NCI-H2081 treated with DMSO at 0.1 percent for 48 hours (cell line): ENCODE data around the gene ITGA4.
"Not testable (repeated sequence)": the region's sequence is repeated elsewhere in the genome, so short reads cannot be mapped to it uniquely, and the experiment has no call there.

Experiments used
- DNase-seq: peaks from one replicate; lab custom pipeline; 2025; lab: John Stamatoyannopoulos, UW

ITGA4 gene

DNA sequence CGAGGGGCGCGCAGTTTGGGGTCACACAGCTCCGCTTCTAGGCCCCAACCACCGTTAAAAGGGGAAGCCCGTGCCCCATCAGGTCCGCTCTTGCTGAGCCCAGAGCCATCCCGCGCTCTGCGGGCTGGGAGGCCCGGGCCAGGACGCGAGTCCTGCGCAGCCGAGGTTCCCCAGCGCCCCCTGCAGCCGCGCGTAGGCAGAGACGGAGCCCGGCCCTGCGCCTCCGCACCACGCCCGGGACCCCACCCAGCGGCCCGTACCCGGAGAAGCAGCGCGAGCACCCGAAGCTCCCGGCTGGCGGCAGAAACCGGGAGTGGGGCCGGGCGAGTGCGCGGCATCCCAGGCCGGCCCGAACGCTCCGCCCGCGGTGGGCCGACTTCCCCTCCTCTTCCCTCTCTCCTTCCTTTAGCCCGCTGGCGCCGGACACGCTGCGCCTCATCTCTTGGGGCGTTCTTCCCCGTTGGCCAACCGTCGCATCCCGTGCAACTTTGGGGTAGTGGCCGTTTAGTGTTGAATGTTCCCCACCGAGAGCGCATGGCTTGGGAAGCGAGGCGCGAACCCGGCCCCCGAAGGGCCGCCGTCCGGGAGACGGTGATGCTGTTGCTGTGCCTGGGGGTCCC, at the start of gene ITGA4:
ITGA4 (plus strand) TSS at position 266 of the 620 bp plus-strand sequence; CDS start at position 535, 269 bp downstream.
- no peak for DNase-seq

DNA sequence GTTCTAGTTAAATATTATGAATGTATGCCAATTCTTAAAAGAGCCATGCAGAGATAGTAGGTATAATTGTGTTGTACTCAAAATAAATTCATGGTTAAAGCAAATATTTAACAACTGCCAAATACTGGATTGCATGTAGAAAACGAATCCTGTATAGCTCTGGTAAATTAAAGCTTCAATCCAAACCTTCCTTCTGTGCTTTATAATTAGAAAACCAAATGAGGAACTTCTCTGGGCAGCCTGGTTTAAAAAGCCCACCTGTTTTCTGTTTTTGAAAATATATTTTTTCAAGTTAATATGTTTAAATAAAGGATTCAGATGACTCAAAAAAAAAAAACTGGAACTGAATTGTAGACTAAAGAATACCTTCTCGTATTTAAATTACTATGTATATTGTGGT, 48.3 kb upstream of the ITGA4 start:
- DNase-seq: peak; percentile 67

GRCh38 chr2:181411105-181411849, 45.9 kb upstream of the ITGA4 start:
- DNase-seq: peak; percentile 31

DNA sequence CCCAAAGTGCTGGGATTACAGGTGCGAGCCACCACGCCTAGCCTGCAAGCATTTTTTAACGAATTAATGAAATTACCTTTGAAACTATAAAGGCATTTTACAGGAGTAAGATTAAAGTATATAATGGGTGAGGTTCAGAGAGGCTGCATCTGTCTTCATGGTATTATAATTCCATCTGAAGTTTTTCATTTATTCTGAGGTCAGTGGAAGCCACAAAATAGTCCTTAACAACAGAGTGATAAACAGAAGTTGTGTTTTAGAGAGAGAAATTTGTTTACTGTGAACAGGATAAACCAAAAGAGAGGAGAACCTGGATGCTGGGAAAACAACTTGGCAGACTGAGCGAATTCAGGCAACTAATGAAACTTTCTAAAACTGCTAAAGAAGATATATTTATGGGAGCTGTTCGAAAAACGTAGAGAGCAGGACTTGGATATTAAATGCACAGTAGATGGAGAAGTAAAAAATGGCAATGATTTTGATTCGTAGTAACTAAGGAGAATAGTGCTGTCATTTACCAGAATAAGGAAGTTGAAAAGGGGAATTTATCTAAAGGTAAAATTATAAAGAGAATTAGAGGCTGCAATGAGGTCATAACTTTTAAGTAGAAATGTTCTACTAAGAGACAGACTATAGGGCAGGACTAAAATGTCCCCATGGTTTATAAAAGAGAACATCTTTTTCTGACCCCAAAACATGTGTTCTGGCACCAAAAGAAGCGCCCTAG, 37.9 kb upstream of the ITGA4 start:
- DNase-seq: no peak

- DNase-seq: no peak
These were observed 36.7 kb upstream of the ITGA4 start for GRCh38 chr2:181420259-181421130.

GRCh38 chr2:181421131-181421458, 36.1 kb upstream of the ITGA4 start:
- DNase-seq: no peak

DNA sequence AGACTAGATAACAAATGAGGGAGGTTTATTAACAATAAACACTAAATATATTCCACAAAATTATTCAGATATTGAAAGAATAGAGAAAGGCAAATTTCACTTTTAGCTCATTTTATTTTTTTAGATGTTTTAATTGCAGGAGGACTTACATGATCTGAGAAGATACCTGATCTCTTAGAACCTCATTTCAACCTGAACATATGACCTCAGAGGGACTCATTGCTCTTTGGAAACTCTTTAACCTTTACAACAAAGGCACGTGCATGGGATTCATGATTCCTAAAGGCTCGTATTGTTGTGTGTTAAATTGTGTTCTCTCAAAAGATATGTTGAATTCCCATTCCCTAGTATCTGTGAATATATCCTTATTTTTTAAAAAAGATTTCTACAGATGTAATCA, 35.7 kb upstream of the ITGA4 start:
- DNase-seq: no peak

GRCh38 chr2:181426672-181427071, 30.5 kb upstream of the ITGA4 start:
- DNase-seq: peak; percentile 73

DNA sequence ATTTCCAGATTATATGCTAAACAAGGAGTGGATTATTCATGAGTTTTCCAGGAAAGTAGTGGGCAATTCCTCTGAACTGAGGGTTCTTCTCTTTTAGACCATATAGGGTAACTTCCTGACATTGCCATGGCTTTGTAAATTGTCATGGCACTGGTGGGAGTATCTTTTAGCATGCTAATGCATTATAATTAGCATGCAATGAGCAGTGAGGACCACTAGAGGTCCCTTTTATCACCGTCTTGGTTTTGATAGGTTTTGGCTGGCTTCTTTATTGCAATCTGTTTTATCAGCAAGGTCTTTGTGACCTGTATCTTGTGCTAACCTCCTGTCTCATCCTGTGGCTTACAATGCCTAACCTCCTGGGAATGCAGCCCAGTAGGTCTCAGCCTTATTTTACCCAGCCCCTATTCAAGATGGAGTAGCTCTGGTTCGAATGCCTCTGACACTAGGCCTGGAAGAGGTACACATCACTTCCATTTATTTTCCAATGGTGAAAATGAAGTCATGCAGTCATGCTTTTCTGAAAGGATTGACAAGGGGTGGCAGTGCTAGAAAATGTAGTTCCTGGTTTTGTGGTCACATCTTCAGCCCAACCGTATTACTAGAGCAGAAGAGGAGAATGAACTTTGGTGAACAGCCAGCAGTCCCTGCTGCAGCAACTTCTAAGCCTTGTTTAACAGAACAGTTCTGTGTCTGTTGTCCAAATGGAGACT, 26.6 kb upstream of the ITGA4 start:
- DNase-seq: no peak

DNA sequence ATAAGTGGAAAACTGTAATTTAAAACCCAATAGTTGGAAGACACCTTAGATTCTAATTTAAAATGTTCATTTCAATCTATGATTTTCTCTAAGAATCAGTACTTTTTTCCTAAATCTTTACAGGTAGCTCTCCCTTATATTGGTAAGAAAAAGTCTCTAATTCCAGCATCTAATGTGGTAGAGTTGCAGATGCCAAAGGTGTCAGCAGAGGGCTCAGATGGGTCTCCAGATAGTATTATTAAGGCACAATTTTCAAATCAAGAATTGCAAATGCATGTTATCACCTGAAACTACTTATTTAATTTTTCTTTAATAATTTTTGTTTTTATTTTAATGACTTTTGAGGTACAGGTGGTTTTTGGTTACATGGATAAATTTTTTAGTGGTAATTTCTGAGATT, 25.5 kb upstream of the ITGA4 start:
- no peak for DNase-seq

DNA sequence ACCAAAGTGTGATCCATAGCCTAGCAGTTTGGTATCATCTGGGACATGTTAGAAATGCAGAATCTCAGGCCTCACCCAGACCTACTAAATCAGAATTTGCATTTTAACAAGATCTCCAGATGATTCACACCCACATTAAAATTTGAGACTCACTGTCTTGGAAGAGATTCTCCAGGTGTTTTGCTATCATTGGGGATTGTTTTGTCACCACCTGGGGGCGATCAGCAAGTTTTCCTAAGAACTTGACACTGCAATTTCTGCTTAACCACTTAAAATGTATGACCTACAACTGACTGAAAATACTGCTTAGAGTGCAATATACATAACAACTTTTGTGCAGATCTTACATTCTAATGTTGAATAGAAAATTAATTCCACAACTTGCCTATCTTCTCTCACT, 18.9 kb upstream of the ITGA4 start:
- no peak for DNase-seq

DNA sequence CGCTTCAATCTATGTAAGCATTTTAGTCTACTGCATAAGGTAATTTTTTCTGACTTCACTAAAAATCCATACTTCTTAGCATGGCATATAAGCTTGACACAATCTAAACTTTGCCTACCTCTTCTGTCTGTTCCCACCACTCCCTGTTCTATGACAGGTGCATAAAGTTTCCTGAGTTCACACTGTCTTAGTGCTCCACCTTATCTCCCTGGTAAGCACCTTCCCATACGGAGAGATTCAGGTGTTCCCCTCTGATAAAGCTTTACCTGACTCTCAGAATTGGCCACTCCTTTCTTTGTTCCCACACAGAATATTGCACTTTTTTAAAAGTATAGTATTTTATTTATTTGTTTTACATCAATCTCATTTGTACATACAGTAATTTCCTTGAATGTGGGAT, 16.8 kb upstream of the ITGA4 start:
- DNase-seq: no peak

GRCh38 chr2:181440919-181441318, 16.3 kb upstream of the ITGA4 start:
- DNase-seq: no peak

DNA sequence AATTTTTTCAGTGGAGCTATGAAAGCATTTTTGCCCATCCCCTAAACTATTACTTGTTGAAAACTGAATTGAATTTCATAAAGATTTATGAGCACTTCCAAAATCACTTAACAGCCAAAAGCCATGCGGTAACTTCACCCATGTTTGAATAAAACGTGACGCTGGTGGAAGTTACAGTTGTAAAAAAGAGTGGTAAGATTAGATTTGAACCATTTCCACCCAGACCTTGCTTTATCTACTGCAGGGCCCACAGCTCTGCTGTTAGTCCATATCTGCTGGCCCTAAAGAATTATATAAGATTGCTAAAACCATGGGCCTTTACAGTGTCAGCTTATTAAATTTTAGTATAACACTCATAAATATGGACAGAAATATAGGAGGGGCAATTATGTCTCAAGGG, 15.5 kb upstream of the ITGA4 start:
- no peak for DNase-seq

GRCh38 chr2:181444654-181445053, 12.5 kb upstream of the ITGA4 start:
- DNase-seq: no peak

DNA sequence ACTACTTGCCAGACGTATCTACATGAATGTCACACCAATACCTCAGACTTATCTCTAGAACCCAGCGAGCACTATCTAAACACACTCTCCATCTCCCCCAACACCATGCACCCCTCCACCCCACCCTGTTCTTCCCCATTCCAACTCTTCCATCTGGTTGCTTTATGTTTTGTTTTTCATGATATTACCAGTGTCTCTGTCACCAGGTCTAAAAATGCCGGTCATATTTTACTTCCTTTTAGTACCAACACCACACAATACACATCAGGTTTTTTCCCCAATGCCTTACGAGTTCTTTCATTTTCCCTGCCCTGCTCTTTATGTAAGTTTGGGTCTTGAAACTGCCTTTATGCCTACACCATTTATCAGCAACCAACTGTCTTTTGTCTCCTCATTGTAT, 10.2 kb upstream of the ITGA4 start:
- DNase-seq: no peak

- not testable (repeated sequence) for DNase-seq
These were observed 7.9 kb upstream of the ITGA4 start for GRCh38 chr2:181449278-181449677.

DNA sequence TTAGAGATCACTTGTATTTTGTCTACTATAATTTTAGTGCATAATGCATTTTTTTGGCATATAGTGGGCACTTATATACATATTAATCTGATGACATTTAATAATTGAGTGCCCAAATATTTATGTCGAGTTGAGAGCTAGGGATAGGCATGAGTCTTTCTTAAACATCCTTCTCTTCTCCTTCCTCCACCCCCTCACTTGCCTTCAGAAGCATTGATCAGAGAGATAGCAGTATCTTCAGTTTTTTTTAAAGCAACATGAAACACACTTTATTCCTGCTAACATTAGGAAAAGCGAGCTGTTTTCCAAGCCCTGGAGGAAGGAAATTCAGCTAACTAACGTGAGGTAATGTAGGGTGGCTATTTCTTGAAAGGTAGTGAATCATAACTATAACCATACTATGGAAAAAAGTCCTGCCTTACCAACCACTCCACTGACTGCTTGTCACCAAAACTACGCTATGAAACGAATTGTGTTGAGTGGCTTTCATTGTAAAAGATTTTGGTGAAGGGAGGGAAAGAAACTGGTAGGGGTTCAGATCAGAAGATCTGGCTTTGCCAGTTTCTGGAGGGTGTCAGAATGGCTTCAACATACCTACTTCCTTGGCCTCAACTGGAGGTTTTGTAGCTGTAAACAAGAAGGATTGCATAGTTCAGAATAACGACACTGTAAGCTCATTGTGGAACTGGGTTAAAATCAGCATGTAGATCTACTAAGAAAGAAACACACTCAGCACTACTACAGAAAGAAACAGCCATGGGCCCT, 2.3 kb upstream of the ITGA4 start:
- no peak for DNase-seq

DNA sequence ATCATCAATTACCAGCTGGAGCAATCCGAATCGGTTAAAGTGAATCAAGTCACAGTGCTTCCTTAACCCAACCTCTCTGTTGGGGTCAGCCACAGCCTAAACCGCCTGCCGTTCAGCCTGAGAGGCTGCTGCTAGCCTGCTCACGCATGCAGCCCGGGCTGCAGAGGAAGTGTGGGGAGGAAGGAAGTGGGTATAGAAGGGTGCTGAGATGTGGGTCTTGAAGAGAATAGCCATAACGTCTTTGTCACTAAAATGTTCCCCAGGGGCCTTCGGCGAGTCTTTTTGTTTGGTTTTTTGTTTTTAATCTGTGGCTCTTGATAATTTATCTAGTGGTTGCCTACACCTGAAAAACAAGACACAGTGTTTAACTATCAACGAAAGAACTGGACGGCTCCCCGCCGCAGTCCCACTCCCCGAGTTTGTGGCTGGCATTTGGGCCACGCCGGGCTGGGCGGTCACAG, 496 bp upstream of the ITGA4 start:
- no peak for DNase-seq

DNA sequence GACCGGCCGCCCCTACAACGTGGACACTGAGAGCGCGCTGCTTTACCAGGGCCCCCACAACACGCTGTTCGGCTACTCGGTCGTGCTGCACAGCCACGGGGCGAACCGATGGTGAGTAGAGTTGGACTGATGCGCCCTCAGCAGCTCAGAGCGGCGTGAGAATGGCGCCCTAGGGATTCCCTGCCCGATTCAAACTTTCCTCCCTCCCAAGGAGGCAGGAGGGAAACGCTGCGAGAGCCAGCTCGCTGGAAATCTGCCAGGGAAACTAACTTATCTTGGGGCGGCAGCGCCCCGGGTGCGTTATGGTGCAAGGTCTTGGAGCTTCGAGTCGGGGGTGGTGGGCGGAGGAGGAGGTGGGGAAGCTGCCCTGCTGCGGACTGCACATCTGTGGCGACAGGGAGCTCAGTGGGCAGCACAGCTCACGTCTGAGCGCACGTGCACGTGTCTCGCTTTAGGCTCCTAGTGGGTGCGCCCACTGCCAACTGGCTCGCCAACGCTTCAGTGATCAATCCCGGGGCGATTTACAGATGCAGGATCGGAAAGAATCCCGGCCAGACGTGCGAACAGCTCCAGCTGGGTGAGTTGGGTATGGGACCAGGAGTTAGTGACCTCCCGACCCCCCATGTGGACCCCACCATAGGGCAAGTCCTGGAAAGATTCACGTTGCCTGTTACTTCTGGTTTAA, 697 bp downstream of the ITGA4 start:
- no peak for DNase-seq
